ENCODE results near the gene CCDC92B.
"Not testable (repeated sequence)": the region's sequence is repeated elsewhere in the genome, so short reads cannot be mapped to it uniquely, and the experiment has no call there.

CCDC92B gene

GRCh38 chr17:2688351-2689342, 60.8 kb downstream of the CCDC92B start:
- DNase-seq, result no peak

- no peak for DNase-seq
These were observed 62.4 kb downstream of the CCDC92B start for GRCh38 chr17:2687074-2687418.

DNA sequence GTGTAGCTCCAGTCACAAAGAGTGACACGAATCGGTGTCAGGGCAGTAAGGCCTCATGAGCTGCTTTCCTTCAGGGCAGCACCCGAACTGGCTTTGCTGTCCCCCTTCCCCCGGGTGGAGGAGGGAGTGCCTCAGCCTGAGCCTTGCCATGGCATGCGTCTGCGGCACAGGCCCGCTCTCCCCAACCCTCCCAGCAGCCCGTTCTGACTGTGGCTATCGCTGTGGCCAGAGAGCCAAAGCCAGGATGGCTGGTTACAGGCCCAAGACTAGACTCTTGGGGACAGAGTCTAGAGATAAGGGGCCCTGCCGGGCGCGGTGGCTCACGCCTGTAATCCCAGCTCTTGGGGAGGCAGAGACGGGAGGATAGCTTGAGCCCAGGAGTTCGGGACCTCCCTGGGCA, 63.8 kb downstream of the CCDC92B start:
- DNase-seq, result no peak

DNA sequence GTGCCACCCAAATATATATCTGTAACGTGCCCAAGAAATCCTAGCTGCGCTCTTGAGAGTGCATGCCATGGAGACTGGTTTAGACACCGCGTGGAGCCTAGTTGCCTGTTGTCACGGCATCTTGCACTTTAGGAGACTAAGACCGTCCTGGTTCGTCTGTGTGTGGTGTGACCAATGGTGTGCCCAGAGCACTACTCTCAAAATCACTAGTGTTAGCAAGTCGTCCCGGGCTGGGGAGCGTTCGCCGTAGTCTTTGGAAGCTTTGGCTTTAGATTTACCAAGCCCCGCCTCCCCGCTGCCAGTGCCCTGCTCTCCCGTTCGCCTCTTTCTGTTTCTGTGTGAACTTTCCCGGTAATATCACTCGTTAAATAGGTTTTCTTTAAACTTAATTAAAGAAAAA, 64.9 kb downstream of the CCDC92B start:
- DNase-seq, result no peak

- DNase-seq, result no peak
These were observed 65.5 kb downstream of the CCDC92B start for GRCh38 chr17:2683912-2684311.

DNA sequence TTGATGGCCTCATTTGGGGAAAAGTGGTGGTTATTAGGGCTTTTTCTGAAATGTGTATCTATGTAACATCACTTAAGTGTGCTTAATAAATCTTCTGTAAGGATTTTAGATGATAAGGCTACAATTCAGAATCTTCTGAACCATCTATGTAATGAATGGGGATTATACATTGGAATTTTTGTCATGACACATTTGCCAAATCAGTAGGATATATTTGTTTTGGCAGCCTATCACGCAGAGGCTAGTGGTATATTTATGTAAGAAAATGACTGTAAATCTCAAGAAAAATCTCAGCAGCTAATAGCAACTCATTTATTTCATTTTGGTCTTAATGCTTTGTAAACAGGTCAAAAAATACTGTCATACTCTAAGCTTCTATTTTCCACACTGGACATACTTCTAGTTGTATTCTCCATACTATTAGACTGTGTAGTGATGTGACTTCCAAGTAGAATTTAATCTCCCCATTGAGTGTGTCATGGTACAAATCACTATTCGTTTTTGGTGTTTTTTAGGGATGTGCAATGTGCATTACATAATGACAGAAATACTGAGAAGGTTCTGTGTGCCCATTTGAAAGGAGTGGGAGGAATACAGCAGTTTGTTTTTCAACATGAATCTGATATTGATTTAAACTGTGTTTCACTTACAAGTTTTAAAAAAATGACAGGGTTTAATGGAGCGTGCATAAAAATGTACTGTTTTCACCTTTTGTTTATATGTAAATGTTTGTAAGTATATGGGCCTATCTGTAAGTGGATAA, 67.1 kb downstream of the CCDC92B start:
- DNase-seq, result no peak

DNA sequence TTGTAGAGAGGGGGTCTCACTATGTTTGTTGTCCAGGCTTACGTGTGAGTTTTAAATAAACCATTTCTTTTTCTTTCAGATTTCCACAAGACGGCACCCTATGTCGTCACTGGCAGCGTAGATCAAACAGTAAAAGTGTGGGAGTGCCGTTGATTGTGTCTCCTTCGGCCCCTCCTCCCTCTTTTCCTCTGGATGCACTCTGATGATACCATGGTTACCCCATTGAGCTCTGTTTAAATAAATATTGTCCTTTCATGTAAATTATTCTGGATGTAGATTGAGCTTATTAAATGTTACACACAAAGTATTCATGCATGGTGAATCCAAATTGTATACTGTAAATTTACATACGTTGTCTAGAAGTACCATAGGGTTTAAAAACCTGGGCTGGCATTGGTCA, 67.8 kb downstream of the CCDC92B start:
- no peak for DNase-seq

DNA sequence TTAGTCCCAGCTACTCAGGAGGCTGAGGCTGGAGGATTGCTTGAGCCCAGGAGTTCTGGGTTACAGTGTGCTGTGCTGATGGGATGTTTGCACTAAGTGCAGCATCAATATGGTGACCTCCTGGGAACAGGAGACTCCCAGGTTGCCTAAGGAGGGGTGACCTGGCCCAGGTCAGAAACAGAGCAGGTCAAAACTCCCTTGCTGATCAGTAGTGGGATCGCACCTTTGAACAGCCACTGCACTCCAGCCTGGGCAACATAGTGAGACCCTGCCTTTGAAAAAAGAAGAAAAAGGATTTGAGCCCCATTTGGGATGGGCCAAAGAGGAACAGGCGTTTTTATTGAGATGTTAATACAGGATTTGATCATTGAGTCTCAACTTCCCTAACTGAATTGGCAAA, 68.5 kb downstream of the CCDC92B start:
- no peak for DNase-seq

GRCh38 chr17:2679247-2679646, 70.2 kb downstream of the CCDC92B start:
- DNase-seq, result not testable (repeated sequence)
